ENCODE results near the gene CUEDC2. TPM values are rescaled to one million over a fixed set of nuclear protein-coding genes. Genes with fewer than 3 reads are reported as not detected.
A peak's percentile ranks its signal among the peaks of the same experiment; 100 is the strongest.

CUEDC2 gene
- total RNA-seq, 2 experiments from 2014 or later: 63.3 to 64.4 TPM

GRCh38 chr10:102451105-102451969 is 19.0 kb upstream of the CUEDC2 start, which contains the start of gene C10orf95:
Gene C10orf95 (minus strand): TSS chr10:102451543. CDS start chr10:102451093, 450 bp downstream.
- Mint-ChIP-seq H3K9me3 (no peaks in the 10 kb centered on the region), H3K27ac (peak within 1 kb of the TSS; percentile 89), H3K4me3 (peak within 1 kb of the TSS; percentile 96), H3K36me3 (ENCODE audit: low read depth) (peaks cover 16% of the 10 kb centered on the region), H3K27me3 (ENCODE audit: low read depth) (no peaks in the 10 kb centered on the region), H3K4me1 (ENCODE audit: low read depth) (peaks cover 27% of the 10 kb centered on the region)
- intact Hi-C loops (cut with micrococcal nuclease): loop anchor here (5.0 kb wide), 1 partner anchor 196 kb away; no protein-coding TSS in a partner anchor
- CTCF ChIA-PET: interaction anchor here (1.2 to 3.3 kb wide), 7 partner anchors 10 to 221 kb away, joined by 3 to 26 read pairs (median 11); no protein-coding TSS in a partner anchor
- DNase-seq: peak; percentile 13

DNA sequence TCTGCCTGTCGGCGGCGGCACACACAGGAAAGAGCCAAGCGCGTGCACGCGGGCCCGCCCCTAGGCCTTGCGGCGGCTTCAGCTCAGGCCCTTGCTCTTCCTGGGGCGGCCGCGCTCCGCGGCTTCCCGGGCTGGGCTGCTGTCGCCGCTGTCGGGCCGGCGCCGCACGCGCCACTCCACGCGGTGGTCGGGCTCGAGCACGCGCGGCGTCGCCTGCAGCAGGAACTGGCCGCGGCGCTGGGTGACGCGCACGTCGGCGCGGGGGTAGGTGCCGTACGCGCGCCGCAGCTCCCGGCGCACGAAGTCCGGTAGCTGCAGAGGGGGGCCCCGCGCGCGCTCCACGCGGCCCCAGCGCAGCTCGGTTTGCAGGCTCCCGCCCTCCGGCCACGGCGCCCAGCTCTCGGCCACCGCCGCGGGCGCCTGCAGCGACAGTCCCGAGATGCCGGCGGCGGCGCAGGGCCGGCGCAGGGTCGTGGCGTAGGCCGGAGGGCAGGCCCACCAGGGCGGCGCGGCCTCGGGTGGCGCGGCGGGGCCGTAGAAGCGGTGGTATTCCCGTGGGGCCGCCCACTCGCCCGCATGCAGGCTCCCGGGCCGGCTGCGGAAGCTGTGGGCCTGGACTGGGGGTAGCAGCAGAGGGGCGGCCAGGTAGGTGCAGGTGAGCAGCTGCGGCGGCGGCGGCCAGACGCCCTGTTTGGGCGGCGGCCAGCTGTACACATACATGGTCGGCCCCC is 18.2 kb upstream of the CUEDC2 start:
- H3K27me3 Mint-ChIP-seq (ENCODE audit: low read depth): no peaks in the 10 kb centered on the region
- DNase-seq: peak; percentile 82
- peak overlapping the region; percentile 96 for H3K27ac Mint-ChIP-seq
- CTCF ChIA-PET: interaction anchor here (0.8 to 3.3 kb wide), 10 partner anchors 10 to 319 kb away, joined by 3 to 26 read pairs (median 5); partner anchors contain the start of gene NFKB2
- H3K9me3 Mint-ChIP-seq: no peaks in the 10 kb centered on the region
- intact Hi-C loops (cut with micrococcal nuclease): loop anchor here (1.0 to 5.0 kb wide), 6 partner anchors 11 to 197 kb away; partner anchors contain the start of gene CUEDC2
- H3K36me3 Mint-ChIP-seq (ENCODE audit: low read depth): peaks cover 16% of the 10 kb centered on the region
- H3K4me3 Mint-ChIP-seq: peak overlapping the region; percentile 96
- H3K4me1 Mint-ChIP-seq (ENCODE audit: low read depth): peaks cover 27% of the 10 kb centered on the region

- H3K9me3 Mint-ChIP-seq: no peaks in the 10 kb centered on the region
- no peaks in the 10 kb centered on the region for H3K27me3 Mint-ChIP-seq (ENCODE audit: low read depth)
- CTCF ChIA-PET: interaction anchor here (0.6 to 3.3 kb wide), 10 partner anchors 27 to 344 kb away, joined by 3 to 26 read pairs (median 4); partner anchors contain the start of gene NFKB2
- intact Hi-C loops (cut with micrococcal nuclease): loop anchor here (1.0 to 5.0 kb wide), 6 partner anchors 11 to 197 kb away; partner anchors contain the start of gene CUEDC2
- peak overlapping the region; percentile 96 for H3K27ac Mint-ChIP-seq
- H3K4me1 Mint-ChIP-seq (ENCODE audit: low read depth): peaks cover 27% of the 10 kb centered on the region
- no peak for DNase-seq
- H3K4me3 Mint-ChIP-seq: peak overlapping the region; percentile 96
- H3K36me3 Mint-ChIP-seq (ENCODE audit: low read depth): peaks cover 16% of the 10 kb centered on the region
Observed at GRCh38 chr10:102450124-102450373, 17.7 kb upstream of the CUEDC2 start.

- H3K9me3 Mint-ChIP-seq: no peaks in the 10 kb centered on the region
- H3K4me3 Mint-ChIP-seq: peak overlapping the region; percentile 96
- peaks cover 16% of the 10 kb centered on the region for H3K36me3 Mint-ChIP-seq (ENCODE audit: low read depth)
- CTCF ChIA-PET: interaction anchor here (0.6 to 3.3 kb wide), 9 partner anchors 26 to 345 kb away, joined by 3 to 26 read pairs (median 3); partner anchors contain the start of gene NFKB2
- peak; percentile 94 for DNase-seq
- intact Hi-C loops (cut with micrococcal nuclease): loop anchor here (1.0 to 5.0 kb wide), 8 partner anchors 12 to 294 kb away; partner anchors contain the start of genes ACTR1A, CUEDC2 and WBP1L
- H3K27me3 Mint-ChIP-seq (ENCODE audit: low read depth): no peaks in the 10 kb centered on the region
- peaks cover 27% of the 10 kb centered on the region for H3K4me1 Mint-ChIP-seq (ENCODE audit: low read depth)
- peak overlapping the region; percentile 96 for H3K27ac Mint-ChIP-seq
Observed at GRCh38 chr10:102449321-102450123, 17.1 kb upstream of the CUEDC2 start.

DNA sequence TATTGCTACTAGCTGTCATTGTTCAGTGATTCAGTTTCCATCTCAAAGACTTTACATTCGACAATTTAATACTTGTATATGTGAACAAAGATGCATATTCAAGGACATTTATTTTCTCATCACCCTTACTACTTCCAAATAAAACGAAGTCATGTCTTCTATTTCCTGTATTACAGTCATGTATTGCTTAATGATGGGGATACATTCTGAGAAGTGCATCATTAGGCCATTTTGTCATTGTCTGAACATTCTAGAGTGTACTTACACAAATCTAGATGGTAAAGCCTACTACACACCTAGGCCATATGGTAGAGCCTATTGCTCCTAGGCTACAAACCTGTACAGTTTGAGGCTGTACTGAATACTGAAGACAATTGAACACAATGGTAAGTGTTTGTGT is 12.5 kb upstream of the CUEDC2 start:
- Mint-ChIP-seq H3K27ac (no peak overlapping the region), H3K4me3 (no peak overlapping the region), H3K4me1 (ENCODE audit: low read depth) (peaks cover 9% of the 10 kb centered on the region), H3K27me3 (ENCODE audit: low read depth) (no peaks in the 10 kb centered on the region), H3K9me3 (no peaks in the 10 kb centered on the region), H3K36me3 (ENCODE audit: low read depth) (no peaks in the 10 kb centered on the region)
- CTCF ChIA-PET: no interaction called here
- intact Hi-C loops (cut with micrococcal nuclease): no loop called here
- no peak for DNase-seq

- Mint-ChIP-seq H3K27me3 (ENCODE audit: low read depth) (no peaks in the 10 kb centered on the region), H3K4me1 (ENCODE audit: low read depth) (peaks cover 42% of the 10 kb centered on the region), H3K27ac (no peak overlapping the region), H3K36me3 (ENCODE audit: low read depth) (no peaks in the 10 kb centered on the region), H3K4me3 (no peak overlapping the region), H3K9me3 (no peaks in the 10 kb centered on the region)
- CTCF ChIA-PET: interaction anchor here (0.6 kb wide), 1 partner anchor 19 kb away, joined by 3 read pairs; no protein-coding TSS in a partner anchor
- no peak for DNase-seq
- intact Hi-C loops (cut with micrococcal nuclease): no loop called here
Observed at GRCh38 chr10:102438374-102438773, 6.0 kb upstream of the CUEDC2 start.

DNA sequence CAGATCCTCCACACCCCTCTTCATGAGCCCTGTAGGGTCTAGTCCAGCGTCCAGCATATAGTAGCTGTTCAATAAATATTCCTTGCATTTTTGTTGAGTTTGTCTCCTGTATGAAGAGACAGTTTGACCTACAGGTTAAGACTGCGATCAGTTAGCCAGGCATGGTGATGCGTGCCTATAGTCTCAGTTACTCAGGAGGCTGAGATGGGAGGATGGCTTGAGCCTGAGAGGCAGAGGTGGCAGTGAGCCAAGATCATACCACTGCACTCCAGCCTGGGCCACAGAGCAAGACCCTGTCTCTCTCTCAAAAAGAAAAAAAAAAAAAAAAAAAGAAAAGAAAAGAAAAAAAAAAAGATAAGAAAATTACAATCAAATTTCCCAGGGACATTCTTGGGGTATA is 5.1 kb upstream of the CUEDC2 start:
- Mint-ChIP-seq H3K27me3 (ENCODE audit: low read depth) (no peaks in the 10 kb centered on the region), H3K9me3 (no peaks in the 10 kb centered on the region), H3K4me3 (peak overlapping the region; percentile 59), H3K4me1 (ENCODE audit: low read depth) (peaks cover 50% of the 10 kb centered on the region), H3K27ac (no peak overlapping the region), H3K36me3 (ENCODE audit: low read depth) (no peaks in the 10 kb centered on the region)
- CTCF ChIA-PET: interaction anchor here (0.9 kb wide), 1 partner anchor 38 kb away, joined by 3 read pairs; no protein-coding TSS in a partner anchor
- DNase-seq: no peak
- intact Hi-C loops (cut with micrococcal nuclease): no loop called here

- DNase-seq: peak; percentile 11
- CTCF ChIA-PET: interaction anchor here (0.7 to 2.1 kb wide), 6 partner anchors 12 to 43 kb away, joined by 3 to 10 read pairs (median 4); partner anchors contain the start of gene FBXL15
- peaks cover 54% of the 10 kb centered on the region for H3K4me1 Mint-ChIP-seq (ENCODE audit: low read depth)
- H3K9me3 Mint-ChIP-seq: no peaks in the 10 kb centered on the region
- H3K27me3 Mint-ChIP-seq (ENCODE audit: low read depth): no peaks in the 10 kb centered on the region
- H3K4me3 Mint-ChIP-seq: peak overlapping the region; percentile 76
- peak overlapping the region; percentile 87 for H3K27ac Mint-ChIP-seq
- peaks cover 1% of the 10 kb centered on the region for H3K36me3 Mint-ChIP-seq (ENCODE audit: low read depth)
- intact Hi-C loops (cut with micrococcal nuclease): no loop called here
Observed at GRCh38 chr10:102436312-102436711, 3.9 kb upstream of the CUEDC2 start.

DNA sequence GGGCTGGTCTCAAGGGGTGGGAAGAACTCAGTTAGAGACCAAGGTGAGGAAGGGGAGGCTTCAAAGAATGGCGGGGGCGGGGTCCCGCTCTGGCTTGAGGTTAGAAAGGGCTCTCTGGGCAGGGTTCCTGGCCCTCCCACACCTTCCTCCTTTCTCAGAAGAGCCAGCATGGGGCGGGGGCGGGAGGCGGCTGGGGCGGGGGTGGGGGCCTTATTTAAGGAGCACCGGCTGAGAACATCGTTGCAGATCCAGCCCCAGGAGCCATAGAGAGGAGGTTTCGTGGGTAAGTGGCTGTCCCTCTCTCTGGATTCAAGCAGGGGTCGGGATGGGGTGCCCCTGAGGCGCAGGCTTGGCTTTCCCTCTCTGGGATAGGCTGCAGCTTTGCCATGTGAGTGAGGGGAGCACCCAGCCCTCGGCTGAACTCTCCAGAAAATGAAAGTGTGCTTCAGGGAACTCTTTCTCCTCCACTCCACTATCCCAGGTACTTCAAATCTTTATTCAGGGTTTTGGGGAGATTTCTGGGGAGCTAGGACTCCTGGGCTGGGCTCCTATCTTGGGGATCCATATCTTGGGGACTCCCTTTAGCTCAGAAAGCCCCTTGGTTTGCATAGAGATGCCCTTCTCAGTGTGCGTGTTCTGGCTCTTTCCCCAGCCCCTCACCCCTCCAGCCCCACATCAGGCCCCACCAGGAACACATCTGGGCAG is 3.3 kb upstream of the CUEDC2 start:
- Mint-ChIP-seq H3K27ac (peak overlapping the region; percentile 87), H3K36me3 (ENCODE audit: low read depth) (peaks cover 1% of the 10 kb centered on the region), H3K27me3 (ENCODE audit: low read depth) (no peaks in the 10 kb centered on the region), H3K4me3 (peak overlapping the region; percentile 76), H3K9me3 (no peaks in the 10 kb centered on the region), H3K4me1 (ENCODE audit: low read depth) (peaks cover 54% of the 10 kb centered on the region)
- DNase-seq: peak; percentile 48
- intact Hi-C loops (cut with micrococcal nuclease): no loop called here
- CTCF ChIA-PET: interaction anchor here (0.7 to 2.1 kb wide), 10 partner anchors 11 to 206 kb away, joined by 3 to 10 read pairs (median 5); partner anchors contain the start of gene FBXL15

DNA sequence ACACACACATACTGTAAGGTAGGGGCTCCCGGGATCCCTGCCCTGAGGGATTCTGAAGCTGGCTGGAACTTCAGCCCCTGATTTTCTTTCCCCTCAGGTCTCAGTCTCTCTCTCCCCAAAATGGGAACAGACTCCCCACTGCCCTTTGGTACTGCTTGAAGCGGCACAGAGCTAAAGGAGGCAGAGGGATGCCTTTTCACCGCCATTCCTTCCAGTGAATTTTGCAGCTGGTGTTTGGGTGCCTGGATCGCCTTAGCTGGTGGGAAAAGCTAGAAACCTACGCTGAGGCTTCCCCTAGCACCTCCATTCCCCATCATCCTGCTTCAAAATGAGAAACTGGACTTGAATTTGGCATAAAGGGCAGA is 2.7 kb upstream of the CUEDC2 start:
- H3K4me3 Mint-ChIP-seq: peak overlapping the region; percentile 76
- intact Hi-C loops (cut with micrococcal nuclease): no loop called here
- H3K27me3 Mint-ChIP-seq (ENCODE audit: low read depth): no peaks in the 10 kb centered on the region
- H3K36me3 Mint-ChIP-seq (ENCODE audit: low read depth): peaks cover 1% of the 10 kb centered on the region
- H3K4me1 Mint-ChIP-seq (ENCODE audit: low read depth): peaks cover 54% of the 10 kb centered on the region
- DNase-seq: no peak
- CTCF ChIA-PET: interaction anchor here (0.6 to 2.1 kb wide), 10 partner anchors 11 to 205 kb away, joined by 3 to 10 read pairs (median 4); no protein-coding TSS in a partner anchor
- H3K9me3 Mint-ChIP-seq: no peaks in the 10 kb centered on the region
- peak overlapping the region; percentile 87 for H3K27ac Mint-ChIP-seq
